HG02798 (cell line): Measurements from ENCODE around the gene ARL5B.
"Not testable (repeated sequence)": the region's sequence is repeated elsewhere in the genome, so short reads cannot be mapped to it uniquely, and the experiment has no call there.

Source experiments
- ATAC-seq: cut with Tn5 transposase; IDR thresholded peaks from one replicate; pipeline ENCODE4 v1.9.1; 2021; ENCODE audit warnings: mild to moderate bottlenecking; ENCODE audit not compliant: unreplicated experiment, poor library complexity

Gene ARL5B

GRCh38 chr10:18659125-18659818, at the start of gene ARL5B:
TSS of gene ARL5B (plus strand) at chr10:18659431. CDS start at chr10:18659638, 207 bp downstream.
- ATAC-seq = peak; percentile 90

GRCh38 chr10:18610517-18610916, 48.7 kb upstream of the ARL5B start:
- no peak for ATAC-seq

- no peak for ATAC-seq
These were observed 48.1 kb upstream of the ARL5B start for GRCh38 chr10:18611168-18611567.

GRCh38 chr10:18615618-18616017, 43.6 kb upstream of the ARL5B start:
- no peak for ATAC-seq

- ATAC-seq = no peak
These were observed 42.9 kb upstream of the ARL5B start for GRCh38 chr10:18616337-18616736.

- ATAC-seq = no peak
These were observed 40.2 kb upstream of the ARL5B start for GRCh38 chr10:18619016-18619415.

DNA sequence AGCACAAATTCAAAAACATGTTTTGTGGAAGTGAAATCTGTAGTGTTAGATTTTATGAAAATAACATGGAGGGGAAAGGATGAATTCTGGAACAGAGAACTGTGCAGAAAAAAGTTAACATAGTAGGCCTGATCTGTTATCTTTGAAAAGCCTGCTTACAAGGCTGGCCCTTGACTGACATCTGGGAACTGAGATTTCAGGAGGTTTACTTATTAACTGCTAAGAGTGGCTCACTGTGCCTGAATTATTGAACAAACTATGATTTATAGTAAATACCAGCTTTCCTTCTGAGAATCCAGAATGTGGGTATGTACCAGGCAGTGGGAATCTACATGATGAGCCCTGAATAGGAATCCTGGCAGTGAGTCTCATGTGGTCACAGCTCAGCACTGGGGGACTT, 38.4 kb upstream of the ARL5B start:
- no peak for ATAC-seq

- not testable (repeated sequence) for ATAC-seq
These were observed 35.6 kb upstream of the ARL5B start for GRCh38 chr10:18623671-18624070.

DNA sequence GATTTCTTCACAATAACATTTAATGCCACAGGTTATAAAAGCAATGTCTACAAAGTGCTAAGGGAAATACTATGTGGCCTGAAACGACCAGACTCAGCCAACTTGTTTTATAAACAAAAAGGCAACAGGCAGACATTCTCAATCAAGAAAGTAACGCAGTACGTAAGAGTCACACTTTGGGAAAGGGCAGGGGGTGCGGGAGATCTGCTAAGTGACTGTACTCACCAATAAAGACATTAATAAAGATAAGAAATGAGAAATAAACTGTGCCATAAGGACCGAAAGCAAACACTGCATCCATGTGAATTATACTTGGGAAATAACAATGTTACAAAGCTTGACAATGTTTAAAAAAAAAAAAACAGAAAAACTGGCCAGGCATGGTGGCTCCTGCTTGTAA, 33.3 kb upstream of the ARL5B start:
- ATAC-seq = no peak

GRCh38 chr10:18627452-18628018, 31.7 kb upstream of the ARL5B start:
- not testable (repeated sequence) for ATAC-seq

- ATAC-seq = not testable (repeated sequence)
These were observed 26.7 kb upstream of the ARL5B start for GRCh38 chr10:18632500-18632899.

DNA sequence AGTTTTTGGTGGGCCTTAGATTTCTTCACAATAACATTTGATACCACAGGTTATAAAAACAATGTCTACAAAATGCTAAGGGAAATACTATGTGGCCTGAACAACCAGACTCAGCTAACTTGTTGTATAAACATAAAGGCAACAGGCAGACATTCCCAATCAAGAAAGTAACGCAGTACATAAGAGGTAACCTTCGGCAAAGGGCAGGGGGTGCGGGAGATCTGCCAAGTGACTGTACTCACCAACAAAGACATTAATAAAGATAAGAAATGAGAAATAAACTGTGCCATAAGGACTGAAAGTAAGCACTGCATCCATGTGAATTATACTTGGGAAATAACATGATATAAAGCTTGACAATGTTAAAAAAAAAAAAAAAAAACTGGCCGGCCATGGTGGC, 23.2 kb upstream of the ARL5B start:
- no peak for ATAC-seq

- not testable (repeated sequence) for ATAC-seq
These were observed 21.8 kb upstream of the ARL5B start for GRCh38 chr10:18637400-18637799.

GRCh38 chr10:18639719-18640118, 19.5 kb upstream of the ARL5B start:
- not testable (repeated sequence) for ATAC-seq

DNA sequence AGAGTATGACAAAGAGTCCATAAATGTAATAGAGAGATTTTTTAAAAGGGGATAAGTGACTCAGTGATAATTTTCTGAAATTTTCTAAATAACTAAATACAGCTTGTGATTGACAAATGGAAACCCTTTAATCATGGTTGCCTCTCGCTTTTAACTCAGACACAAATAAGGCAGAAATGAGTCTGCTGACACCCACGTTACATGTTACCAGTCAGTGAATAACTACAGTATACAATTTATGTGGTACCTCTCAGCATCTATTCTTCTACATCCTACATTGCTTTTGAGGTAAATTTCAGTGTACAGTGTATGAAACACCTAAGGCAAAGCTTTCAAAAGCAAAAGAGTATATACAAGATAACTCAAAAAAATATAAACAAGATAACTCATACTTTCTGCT, 12.1 kb upstream of the ARL5B start:
- no peak for ATAC-seq

DNA sequence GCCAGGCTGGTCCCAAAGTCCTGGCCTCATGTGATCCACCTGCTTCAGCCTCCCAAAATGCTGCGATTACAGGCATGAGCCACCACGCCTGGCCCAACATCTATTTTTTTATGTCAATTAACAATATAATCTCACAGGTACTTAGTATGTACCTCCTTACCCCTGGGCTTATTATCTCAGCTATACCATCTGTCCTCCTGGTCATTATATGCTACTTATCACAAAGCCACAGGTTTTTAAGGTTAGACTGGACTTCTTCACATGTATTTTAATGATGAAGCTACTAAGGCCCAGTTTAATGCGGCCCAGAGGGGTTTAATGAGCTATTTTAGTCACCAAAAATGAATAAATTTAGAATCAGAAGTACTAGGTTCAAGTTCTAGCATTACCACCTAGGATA, 11.3 kb upstream of the ARL5B start:
- no peak for ATAC-seq

DNA sequence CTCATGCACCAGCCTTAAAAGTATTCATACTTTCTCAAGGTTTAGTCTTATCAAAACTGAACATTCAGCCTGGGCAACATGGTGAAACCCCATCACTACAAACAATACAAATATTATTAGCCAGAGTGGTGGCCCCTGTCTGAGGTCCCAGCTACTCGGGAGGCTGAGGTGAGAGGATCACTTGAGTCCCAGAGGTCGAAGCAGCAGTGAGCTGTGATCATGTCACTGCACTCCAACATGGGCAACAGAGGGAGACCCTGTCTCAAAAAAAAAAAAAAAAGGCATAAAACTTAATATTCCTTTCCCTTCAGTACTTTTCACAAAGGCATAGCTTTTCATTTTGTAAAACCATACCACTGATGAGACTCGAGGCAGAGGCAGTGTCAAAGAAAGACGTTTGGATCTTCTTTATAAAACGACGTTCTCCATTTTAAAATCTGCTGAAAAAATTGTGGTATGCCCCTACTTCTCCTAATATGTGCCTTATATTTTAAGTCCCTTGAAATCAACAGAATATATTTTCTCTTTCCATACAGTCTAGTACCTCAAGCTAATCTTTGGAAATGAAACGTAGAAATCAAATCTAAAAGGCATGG, 9.8 kb upstream of the ARL5B start:
- ATAC-seq = no peak

GRCh38 chr10:18650404-18650997, 8.7 kb upstream of the ARL5B start:
- no peak for ATAC-seq

- ATAC-seq = peak; percentile 99
These were observed 7.8 kb upstream of the ARL5B start, which contains the start of gene NSUN6 for GRCh38 chr10:18651324-18652007. TSS of gene NSUN6 (minus strand) at chr10:18651587. CDS start at chr10:18651203, 384 bp downstream.

DNA sequence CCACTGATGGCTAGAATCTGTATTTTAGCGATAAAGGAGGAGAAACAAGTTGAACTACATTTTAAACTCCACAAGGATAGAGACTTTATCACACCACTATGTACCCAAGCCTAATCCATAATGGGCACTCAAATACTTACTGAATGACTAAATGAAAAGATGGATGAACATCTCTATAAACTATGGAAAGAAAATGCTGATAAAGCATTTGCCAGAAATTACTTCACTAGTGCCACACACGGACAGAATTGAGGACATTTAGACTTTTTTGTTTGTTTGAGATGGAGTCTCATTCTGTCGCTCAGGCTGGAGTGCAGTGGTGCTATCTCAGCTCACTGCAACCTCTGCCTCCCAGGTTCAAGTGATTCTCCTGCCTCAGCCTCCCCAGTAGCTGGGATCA, 6.1 kb upstream of the ARL5B start:
- no peak for ATAC-seq

DNA sequence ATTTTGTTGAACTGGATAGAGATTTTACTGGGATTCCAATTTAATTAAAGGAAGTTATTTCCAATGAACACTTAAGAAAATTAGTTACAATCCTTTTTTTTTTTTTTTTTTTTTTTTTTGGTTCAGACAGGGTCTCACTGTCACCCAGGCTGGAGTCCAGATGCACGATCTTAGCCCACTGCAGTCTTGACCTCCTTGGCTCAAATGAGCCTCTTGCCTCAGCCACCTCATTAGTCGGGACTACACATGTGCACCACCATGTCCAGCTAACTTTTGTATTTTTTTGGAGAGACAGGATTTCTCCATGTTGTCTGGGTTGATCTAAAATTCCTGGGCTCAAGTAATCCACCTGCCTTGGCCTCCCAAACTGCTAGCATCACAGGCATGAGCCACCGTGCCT, 2.5 kb upstream of the ARL5B start:
- ATAC-seq = no peak
